GM21528 (cell line): ENCODE results near the gene NSFL1C.
A peak's percentile ranks its signal among the peaks of the same experiment; 100 is the strongest.
"Not testable (repeated sequence)": the region's sequence is repeated elsewhere in the genome, so short reads cannot be mapped to it uniquely, and the experiment has no call there.

Experiments
- ATAC-seq: cut with Tn5 transposase; IDR thresholded peaks from one replicate; pipeline ENCODE4 v1.9.1; 2021; ENCODE audit warnings: mild to moderate bottlenecking, moderate library complexity; ENCODE audit not compliant: unreplicated experiment, low FRiP score

NSFL1C gene

GRCh38 chr20:1466211-1467081 is at the start of gene NSFL1C:
TSS of gene NSFL1C (minus strand) at chr20:1466849. CDS start at chr20:1466824, 25 bp downstream.
- ATAC-seq: peak; percentile 81

GRCh38 chr20:1513801-1514200 is 47.2 kb upstream of the NSFL1C start:
- no peak for ATAC-seq

- no peak for ATAC-seq
These were observed 42.6 kb upstream of the NSFL1C start for GRCh38 chr20:1509237-1509636.

- no peak for ATAC-seq
These were observed 41.9 kb upstream of the NSFL1C start for GRCh38 chr20:1508574-1508973.

GRCh38 chr20:1507276-1507675 is 40.6 kb upstream of the NSFL1C start:
- ATAC-seq: no peak

GRCh38 chr20:1505871-1506270 is 39.2 kb upstream of the NSFL1C start:
- ATAC-seq: no peak

GRCh38 chr20:1505361-1505760 is 38.7 kb upstream of the NSFL1C start:
- ATAC-seq: no peak

- peak; percentile 84 for ATAC-seq
These were observed 37.0 kb upstream of the NSFL1C start for GRCh38 chr20:1503564-1504227.

GRCh38 chr20:1500496-1500895 is 33.8 kb upstream of the NSFL1C start:
- no peak for ATAC-seq

GRCh38 chr20:1499528-1500420 is 33.1 kb upstream of the NSFL1C start:
- no peak for ATAC-seq

- ATAC-seq: not testable (repeated sequence)
These were observed 30.7 kb upstream of the NSFL1C start for GRCh38 chr20:1497371-1497770.

- no peak for ATAC-seq
These were observed 30.3 kb upstream of the NSFL1C start for GRCh38 chr20:1496930-1497329.

GRCh38 chr20:1494436-1494835 is 27.8 kb upstream of the NSFL1C start:
- no peak for ATAC-seq

- no peak for ATAC-seq
These were observed 26.9 kb upstream of the NSFL1C start for GRCh38 chr20:1493536-1493935.

- no peak for ATAC-seq
These were observed 25.4 kb upstream of the NSFL1C start for GRCh38 chr20:1491860-1492642.

GRCh38 chr20:1491281-1491840 is 24.7 kb upstream of the NSFL1C start, which contains the start of gene SIRPB2:
TSS of gene SIRPB2 (minus strand) at chr20:1491420. CDS start at chr20:1491359, 61 bp downstream.
- no peak for ATAC-seq

GRCh38 chr20:1490643-1491195 is 24.1 kb upstream of the NSFL1C start:
- ATAC-seq: no peak

- no peak for ATAC-seq
These were observed 23.3 kb upstream of the NSFL1C start for GRCh38 chr20:1489764-1490436.

- no peak for ATAC-seq
These were observed 22.7 kb upstream of the NSFL1C start for GRCh38 chr20:1489325-1489724.
